Kidney (tissue), 14 donors: ENCODE measurements around the gene PHACTR1. TPM values are rescaled to one million over a fixed set of nuclear protein-coding genes. Genes with fewer than 3 reads are reported as not detected.

Experiments
- DNase-seq, 5 donors: peaks; one replicate each; pipeline ENCODE4 v3.0.0-alpha.2; 2013 to 2020
- FAIRE-seq: peaks from 2 replicates; lab custom pipeline; 2012; peaks lifted over from hg19 to GRCh38; lab: Jason Lieb, UNC
- H3K27ac ChIP-seq, 2 donors: one replicate each; pipeline ENCODE4 v1.7.0; 2013; ENCODE audit warnings: low read depth in 2 of 2, low read length in 2 of 2, inconsistent platforms in 1 of 2
- H3K27me3 ChIP-seq: one replicate; pipeline ENCODE4 v1.7.1; 2013; ENCODE audit warnings: low read length, inconsistent platforms; ENCODE audit not compliant: control insufficient read depth, insufficient read depth
- H3K36me3 ChIP-seq, 3 donors: one replicate each; pipeline versions ENCODE4 v1.7.0 to v1.7.1; 2013; ENCODE audit warnings: low read length in 3 of 3, control low read depth in 1 of 3, inconsistent platforms in 1 of 3; ENCODE audit not compliant: insufficient read depth in 3 of 3, control insufficient read depth in 2 of 3
- H3K4me1 ChIP-seq, 3 donors: one replicate each; pipeline versions ENCODE4 v1.7.0 to v1.7.1; 2013; ENCODE audit warnings: low read length in 3 of 3, inconsistent platforms in 1 of 3, low read depth in 1 of 3; ENCODE audit not compliant: control insufficient read depth in 2 of 3, insufficient read depth in 2 of 3
- H3K4me3 ChIP-seq, 3 donors: one replicate each; pipeline versions ENCODE4 v1.7.0 to v1.8.1; 2013; ENCODE audit warnings: low read length in 3 of 3, control low read depth in 1 of 3, inconsistent platforms in 1 of 3
- H3K9ac ChIP-seq, 3 donors: one replicate each; pipeline versions ENCODE4 v1.7.0 to v1.7.1; 2013; ENCODE audit warnings: low read length in 3 of 3, control low read depth in 1 of 3, inconsistent platforms in 1 of 3
- H3K9me3 ChIP-seq, 3 donors: one replicate each; pipeline versions ENCODE4 v1.7.0 to v1.7.1; 2013; ENCODE audit warnings: low read length in 3 of 3, control low read depth in 1 of 3, inconsistent platforms in 1 of 3; ENCODE audit not compliant: control insufficient read depth in 2 of 3, insufficient read depth in 1 of 3
- CTCF ChIP-seq: IDR thresholded peaks from 3 replicates; pipeline ENCODE4 v1.5.1; 2012; ENCODE audit warnings: mild to moderate bottlenecking, moderate library complexity, borderline replicate concordance; ENCODE audit not compliant: insufficient read depth; ENCODE audit errors: extremely low read depth
- intact Hi-C: fragments of 100-400 bp; cut with DNase I; formaldehyde crosslinking; loops from one replicate; pipeline ENCODE4 v1.11.1; 2022
- polyA plus RNA-seq: library from polyadenylated mRNA; stranded (reverse); fragments of 350-450 nt; fragmentation: Illumina TruSeq; extraction: RNeasy Lipid Tissue Mini Kit (QIAGEN cat#74804); gene quantifications from one replicate; pipeline ENCODE4 v1.2.3, GENCODE V29; 2014; ENCODE audit warnings: low read depth, low replicate concordance; ENCODE audit not compliant: insufficient read depth
- total RNA-seq: library from RNA; stranded (reverse); fragmentation: NEBNext Ultra II Directional; extraction: Animal tissue kit (Norgen Biotek cat#: 25700); gene quantifications from one replicate; pipeline ENCODE4 v1.2.1, GENCODE V29; 2021
- donor health status: control.
- donor health status: control.
- donor health status: control.
- donor health status: control.
- donor health status: control.
- donor health status: DM: yes; HTN: yes; CAD: no.
- donor health status: Normal renal cell carcinoma (clear cell type).

The PHACTR1 gene
- total and polyA plus RNA-seq, 2 donors from 2014 or later = 3.3 to 33.6 TPM

- peaks cover 0 to 12% (median 2%) of the 10 kb centered on the region in 3 donors for H3K4me1 ChIP-seq
- intact Hi-C loops = loop anchor here (10.0 kb wide), 1 partner anchor 203 kb away; no protein-coding TSS in a partner anchor
- DNase-seq = peak in 1 of 5 donors; percentile 33
- TF ChIP-seq CTCF = peak; percentile 68
- H3K36me3 ChIP-seq = no peaks in the 10 kb centered on the region
- H3K27me3 ChIP-seq = no peaks in the 10 kb centered on the region
- H3K9ac ChIP-seq = no peak overlapping the region
- H3K9me3 ChIP-seq = no peaks in the 10 kb centered on the region
- no peak for FAIRE-seq
- no peak overlapping the region for H3K4me3 ChIP-seq
- H3K27ac ChIP-seq = no peak overlapping the region
These were observed 615.2 kb downstream of the PHACTR1 start for GRCh38 chr6:13331516-13332348.

- Histone ChIP-seq H3K27ac (no peak overlapping the region), H3K36me3 (no peaks in the 10 kb centered on the region), H3K4me1 (peaks cover 0 to 6% (median 2%) of the 10 kb centered on the region in 3 donors), H3K9ac (no peak overlapping the region), H3K4me3 (no peak overlapping the region), H3K9me3 (no peaks in the 10 kb centered on the region), H3K27me3 (no peaks in the 10 kb centered on the region)
- no peak for FAIRE-seq
- no peak for TF ChIP-seq CTCF
- intact Hi-C loops = loop anchor here (10.0 kb wide), 1 partner anchor 202 kb away; no protein-coding TSS in a partner anchor
- no peak for DNase-seq
These were observed 615.8 kb downstream of the PHACTR1 start for GRCh38 chr6:13332349-13332706.

- FAIRE-seq (no peak), DNase-seq (no peak)
- Histone ChIP-seq H3K4me3 (no peak overlapping the region), H3K27ac (no peak overlapping the region), H3K9me3 (no peaks in the 10 kb centered on the region), H3K36me3 (no peaks in the 10 kb centered on the region), H3K27me3 (no peaks in the 10 kb centered on the region), H3K9ac (no peak overlapping the region), H3K4me1 (peaks cover 0 to 2% (median 0%) of the 10 kb centered on the region in 3 donors)
- intact Hi-C loops = loop anchor here (10.0 kb wide), 1 partner anchor 200 kb away; no protein-coding TSS in a partner anchor
- TF ChIP-seq CTCF = no peak
These were observed 618.4 kb downstream of the PHACTR1 start for GRCh38 chr6:13334953-13335352.
